H1 (cell line): ENCODE data around the gene DAZL. TPM values are rescaled to one million over a fixed set of nuclear protein-coding genes. Genes with fewer than 3 reads are reported as not detected.

Source experiments
- ATF2 ChIP-seq: IDR thresholded peaks from 2 replicates; pipeline ENCODE4 v1.6.1; 2012; ENCODE audit warnings: low read length, inconsistent platforms
- EP300 ChIP-seq, 2 experiments: IDR thresholded peaks; 1 replicate in 1 of 2; 2 replicates in 1 of 2; pipeline ENCODE4 v1.6.1; 2011 to 2012; ENCODE audit warnings: low read depth in 2 of 2, low read length in 2 of 2, mild to moderate bottlenecking in 2 of 2, borderline replicate concordance in 1 of 2, inconsistent platforms in 1 of 2, moderate library complexity in 1 of 2
- EZH2 ChIP-seq: fragments of 200-600 bp; sonication (generic); IDR thresholded peaks from 2 replicates; pipeline ENCODE4 v1.7.1; 2012; ENCODE audit warnings: low read depth, mild to moderate bottlenecking, moderate library complexity, low read length, inconsistent platforms; ENCODE audit not compliant: severe bottlenecking
- FOSL1 ChIP-seq: IDR thresholded peaks from 2 replicates; pipeline ENCODE4 v1.6.1; 2011; ENCODE audit warnings: mild to moderate bottlenecking, low read depth, low read length, moderate library complexity; ENCODE audit not compliant: insufficient read depth
- GABPA ChIP-seq: IDR thresholded peaks from 2 replicates; pipeline ENCODE4 v1.6.1; 2011; ENCODE audit warnings: mild to moderate bottlenecking, low read length, moderate library complexity, borderline replicate concordance; ENCODE audit not compliant: insufficient read depth
- GTF2F1 ChIP-seq: IDR thresholded peaks from 2 replicates; pipeline ENCODE4 v1.6.1; 2012; ENCODE audit warnings: low read depth, low read length, improper control_type of control experiment, borderline replicate concordance
- HDAC2 ChIP-seq, 2 experiments: fragments of 300-600 bp in 1 of 2; sonication (generic) in 1 of 2; IDR thresholded peaks; 2 replicates each; pipeline ENCODE4 v1.6.1; 2011 to 2012; ENCODE audit warnings: low read depth in 2 of 2, low read length in 2 of 2, mild to moderate bottlenecking in 2 of 2, moderate library complexity in 2 of 2, borderline replicate concordance in 1 of 2, inconsistent platforms in 1 of 2
- JUN ChIP-seq: IDR thresholded peaks from 2 replicates; pipeline ENCODE4 v1.6.1; 2011; ENCODE audit warnings: low read depth, mild to moderate bottlenecking, improper control_type of control experiment, low read length
- JUND ChIP-seq: IDR thresholded peaks from 2 replicates; pipeline ENCODE4 v1.6.1; 2011; ENCODE audit warnings: mild to moderate bottlenecking, improper control_type of control experiment, low read length
- KDM1A ChIP-seq: fragments of 200-600, 300-600 bp; sonication (generic); IDR thresholded peaks from 2 replicates; pipeline ENCODE4 v1.7.1; 2016; ENCODE audit warnings: mild to moderate bottlenecking, low read length, borderline replicate concordance
- KDM5A ChIP-seq: fragments of 200-600 bp; IDR thresholded peaks from 2 replicates; pipeline ENCODE4 v1.7.1; 2012; ENCODE audit warnings: mild to moderate bottlenecking, low read length, inconsistent platforms, mixed read lengths
- MAFK ChIP-seq: IDR thresholded peaks from 2 replicates; pipeline ENCODE4 v1.6.1; 2012; ENCODE audit warnings: low read depth, mild to moderate bottlenecking, improper control_type of control experiment, low read length
- PHF8 ChIP-seq: fragments of 200-600 bp; sonication (generic); conservative IDR thresholded peaks from 2 replicates; pipeline ENCODE4 v1.7.1; 2012; ENCODE audit warnings: low read depth, mild to moderate bottlenecking, inconsistent platforms, low read length, moderate library complexity
- RFX5 ChIP-seq: IDR thresholded peaks from 2 replicates; pipeline ENCODE4 v1.6.1; 2011; ENCODE audit warnings: low read depth, low read length, improper control_type of control experiment, borderline replicate concordance
- SIN3A ChIP-seq, 2 experiments: IDR thresholded peaks in 1 of 2; conservative IDR thresholded peaks in 1 of 2; 2 replicates each; pipeline ENCODE4 v1.6.1; 2011 to 2012; ENCODE audit warnings: low read length in 2 of 2, improper control_type of control experiment in 1 of 2, low read depth in 1 of 2, mild to moderate bottlenecking in 1 of 2
- SRF ChIP-seq: IDR thresholded peaks from 2 replicates; pipeline ENCODE4 v1.6.1; 2011; ENCODE audit warnings: mild to moderate bottlenecking, low read depth, low read length, moderate library complexity
- SUZ12 ChIP-seq: fragments of 200-600 bp; sonication (generic); IDR thresholded peaks from 2 replicates; pipeline ENCODE4 v1.6.1; 2012; ENCODE audit warnings: mild to moderate bottlenecking, inconsistent platforms, low read length, moderate library complexity, mixed read lengths
- TAF1 ChIP-seq: IDR thresholded peaks from 2 replicates; pipeline ENCODE4 v1.6.1; 2011; ENCODE audit warnings: mild to moderate bottlenecking, low read depth, low read length
- TAF7 ChIP-seq: optimal IDR thresholded peaks from 2 replicates; pipeline ENCODE3; 2011; ENCODE audit warnings: low read depth, mild to moderate bottlenecking, inconsistent platforms, low read length, moderate library complexity, borderline replicate concordance
- TCF12 ChIP-seq: IDR thresholded peaks from 2 replicates; pipeline ENCODE4 v1.6.1; 2011; ENCODE audit warnings: low read depth, mild to moderate bottlenecking, low read length
- TEAD4 ChIP-seq: IDR thresholded peaks from 2 replicates; pipeline ENCODE4 v1.6.1; 2012; ENCODE audit warnings: low read depth, low read length, inconsistent platforms, mixed read lengths
- ZNF274 ChIP-seq: IDR thresholded peaks from 2 replicates; pipeline ENCODE4 v1.7.0; 2012; ENCODE audit warnings: low read length, borderline replicate concordance; ENCODE audit errors: extremely low read depth
- polyA plus RNA-seq, 7 experiments: library from polyadenylated mRNA; depleted of rRNA in 3 of 7; stranded (reverse) in 5 of 7; unstranded in 2 of 7; fragments of >200 nt in 5 of 7; fragments of 200-250 nt in 2 of 7; gene quantifications; 1 replicate in 5 of 7; 2 replicates in 1 of 7; 4 replicates in 1 of 7; pipeline versions ENCODE4 v1.2.1 to v1.2.3, GENCODE V29; 2011 to 2013; ENCODE audit warnings: missing spikeins in 2 of 7, mixed read lengths in 2 of 7
- total RNA-seq: library from RNA; stranded (reverse); fragmentation: NEBNext Ultra II Directional; extraction: Animal tissue kit (Norgen Biotek cat#: 25700); gene quantifications from 2 replicates; pipeline ENCODE4 v1.2.1, GENCODE V29; 2021

The DAZL gene
- total and polyA plus RNA-seq, 2 of the 8 experiments (the other 6 are each of a cell fraction or from before 2014, with no cell fraction given): 3.4 to 5.9 TPM

- TF ChIP-seq PHF8 (no peak), ZNF274 (no peak), RFX5 (no peak), TCF12 (no peak), TAF7 (peak; percentile 34), TEAD4 (peak; percentile 49; the same call in 1 of the 2 replicates), SIN3A (conservative IDR thresholded peaks at IDR 0.05 in 1 of 2, IDR thresholded peaks at IDR 0.05 in 1 of 2; ENCODE audit: low read depth in 1 of 2, low read length in 2 of 2) (0 out of 4 replicates have a peak, but pooled peaks of 1 of the 2 experiments have one; percentile 27), SUZ12 (no peak), GTF2F1 (no peak), HDAC2 (IDR thresholded peaks at IDR 0.05; ENCODE audit: borderline replicate concordance in 1 of 2, low read depth in 2 of 2, low read length in 2 of 2) (no peak), GABPA (no peak), KDM5A (no peak), EP300 (IDR thresholded peaks at IDR 0.05; ENCODE audit: borderline replicate concordance in 1 of 2, low read depth in 2 of 2, low read length in 2 of 2) (0 out of 3 replicates have a peak, but pooled peaks of 1 of the 2 experiments have one; percentile 13), JUND (peak; percentile 57; the same call in 1 of the 2 replicates), EZH2 (no peak), MAFK (no peak), SRF (no peak), TAF1 (peak; percentile 62; the same call in 1 of the 2 replicates), JUN (no peak), KDM1A (peak; percentile 51), FOSL1 (no peak), ATF2 (no peak)
These were observed 54.4 kb downstream of the DAZL start (continued) for GRCh38 chr3:16550676-16551341.
